ENCODE measurements around the gene SFRP2.

The SFRP2 gene

DNA sequence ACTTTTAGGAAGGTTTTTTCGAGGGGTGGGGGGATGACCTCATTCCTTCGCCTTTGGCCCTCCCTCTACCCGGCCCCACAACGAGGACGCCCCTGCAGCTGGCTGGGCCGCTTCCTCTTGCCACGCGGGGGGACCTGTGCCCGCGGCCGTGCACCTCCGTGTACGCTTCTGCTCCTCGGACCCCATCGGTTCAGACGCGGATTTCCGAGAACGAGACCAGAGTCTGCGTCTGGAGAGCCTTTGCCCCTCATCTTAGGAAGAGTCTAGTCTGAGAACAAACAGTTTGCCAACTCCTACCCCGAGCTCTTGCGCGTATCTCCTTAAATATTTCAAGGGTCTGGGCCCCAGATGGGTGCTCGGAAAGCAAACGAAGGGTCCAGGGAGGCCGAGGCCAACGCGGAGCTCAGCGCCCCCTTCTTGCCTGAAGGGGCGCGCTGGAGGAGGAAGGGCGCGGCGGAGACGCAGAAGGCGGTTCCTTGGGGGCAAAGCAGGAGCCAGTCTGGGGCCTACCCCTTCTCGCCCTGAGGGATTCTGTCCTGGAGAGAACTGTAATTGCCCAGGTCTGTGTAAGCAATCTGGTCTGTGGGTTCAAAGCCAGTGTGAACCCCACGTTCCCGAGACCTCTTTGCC is 3.9 kb upstream of the SFRP2 start:
- DNase-seq = no peak

DNA sequence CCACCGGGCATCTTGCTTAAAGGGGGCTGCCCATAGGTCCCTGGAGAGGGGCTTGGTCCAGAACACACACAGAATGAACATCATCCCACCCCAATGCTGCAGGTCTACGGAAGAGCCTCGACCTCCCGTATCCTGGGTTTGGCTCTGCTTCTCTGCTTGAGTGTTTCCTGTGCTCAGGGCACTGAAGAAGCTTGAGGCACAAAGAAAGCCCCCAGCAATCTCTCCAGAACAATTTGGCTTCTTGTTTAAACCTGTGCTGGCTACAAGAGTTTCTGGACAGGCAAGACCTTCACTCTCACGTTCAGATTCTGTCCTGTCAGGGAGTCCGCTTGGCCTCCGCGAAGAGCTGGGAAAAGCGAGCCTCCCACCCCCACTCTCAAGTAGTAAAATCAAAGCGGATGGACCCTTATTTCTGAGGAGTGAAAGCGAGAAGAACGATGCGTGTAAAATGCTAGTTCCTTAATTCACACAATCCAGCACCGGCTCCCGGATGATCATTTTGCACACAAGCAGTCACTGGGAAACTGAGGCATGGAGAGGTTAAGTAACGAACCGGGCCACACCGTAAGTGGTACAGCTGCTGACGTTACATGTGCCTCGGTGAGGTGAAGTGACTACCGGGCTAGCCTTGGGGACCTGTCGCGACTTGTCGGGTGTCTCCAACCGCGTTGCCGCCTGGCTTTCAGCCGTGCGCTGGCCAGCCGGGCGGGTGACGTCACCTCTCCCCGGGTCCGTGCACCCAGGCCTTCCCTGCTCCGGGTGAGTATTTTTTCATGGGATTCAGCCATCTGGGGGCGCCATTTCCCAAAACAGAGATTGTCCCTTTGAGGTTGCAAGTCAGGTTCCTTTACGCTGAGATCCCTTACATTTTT is 3.1 kb upstream of the SFRP2 start:
- no peak for DNase-seq

DNA sequence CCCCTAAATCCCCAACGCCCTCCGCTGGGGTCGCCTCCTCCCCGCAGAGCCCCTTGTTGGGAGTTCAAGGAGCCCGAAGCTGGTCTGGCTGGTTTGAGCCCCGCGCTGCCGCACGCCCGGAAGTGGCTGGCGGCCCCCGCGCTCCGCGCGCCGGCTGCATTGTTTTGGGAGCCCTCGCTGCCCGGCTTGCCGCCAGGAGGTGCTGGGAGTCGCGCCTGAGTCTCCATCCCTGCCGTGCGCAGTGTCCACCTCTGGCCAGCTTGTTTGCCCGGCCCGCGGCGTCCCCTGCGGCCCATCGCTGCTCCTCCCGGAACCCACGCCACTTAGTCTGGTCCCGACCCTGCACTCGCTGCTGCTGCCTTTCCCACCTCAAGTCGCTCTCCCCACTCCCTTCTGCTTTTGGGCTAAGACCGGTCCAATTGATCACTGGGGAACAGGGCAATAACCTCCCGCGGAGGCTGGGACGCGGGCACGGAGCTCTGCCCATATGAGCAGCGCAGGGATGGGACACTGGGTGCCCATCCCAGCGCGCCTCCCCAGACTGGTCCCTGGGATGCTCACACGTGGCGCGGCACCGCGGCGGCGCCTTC is 2.2 kb upstream of the SFRP2 start:
- DNase-seq = no peak

DNA sequence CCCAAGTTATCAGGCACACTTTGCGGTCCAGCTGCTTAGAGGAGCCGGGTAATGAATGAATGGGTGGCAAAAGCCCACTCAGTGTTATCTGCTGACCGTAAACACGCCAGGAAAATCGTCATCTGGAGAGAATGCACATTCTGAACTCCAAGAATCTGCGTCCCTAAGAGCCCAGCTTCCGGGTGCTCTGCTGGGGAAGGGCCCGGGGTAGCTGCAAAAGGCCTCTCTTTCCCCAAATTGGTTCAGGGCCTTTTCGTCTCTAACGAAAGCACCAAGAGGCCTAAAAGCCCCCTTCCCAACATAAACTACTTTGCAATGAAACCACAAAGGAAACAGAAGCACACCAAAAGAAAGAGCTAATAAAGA is 1.6 kb upstream of the SFRP2 start:
- no peak for DNase-seq

DNA sequence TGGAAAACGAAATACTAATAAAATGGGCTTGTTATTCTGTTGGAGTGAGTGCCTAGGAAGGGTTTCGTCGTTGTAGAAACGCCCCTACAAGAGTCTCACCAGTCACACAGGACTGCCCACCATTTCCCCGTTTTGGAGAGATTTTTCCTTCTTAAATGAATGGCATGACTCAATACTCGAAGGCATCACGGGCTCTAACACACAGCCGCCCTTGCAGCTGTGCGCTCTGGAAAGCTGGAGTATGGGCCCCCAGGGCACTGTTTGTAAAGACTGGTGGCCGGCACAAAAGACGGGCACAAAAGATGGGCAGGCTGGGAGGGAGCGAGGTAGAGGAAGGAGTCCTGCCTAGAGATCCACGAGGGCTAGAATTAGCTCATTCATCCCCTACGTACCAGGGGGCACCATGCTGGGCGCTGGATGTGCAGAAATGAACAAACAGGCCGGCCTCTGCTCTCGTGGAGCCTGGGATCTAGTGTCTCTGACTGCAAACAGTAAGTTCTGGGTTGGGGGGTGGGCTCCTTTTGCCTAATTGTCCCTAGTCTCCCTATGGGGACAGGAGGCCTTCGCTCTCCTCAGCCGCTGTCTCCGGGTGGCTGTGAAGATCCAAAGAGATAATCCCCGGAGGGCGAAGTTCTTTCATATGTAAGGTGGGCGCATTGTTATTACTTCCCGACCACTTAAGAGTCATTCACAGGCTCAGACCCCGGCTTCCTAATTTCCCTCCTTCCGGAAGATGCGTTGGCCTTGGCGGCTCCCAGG is 1.0 kb upstream of the SFRP2 start:
- no peak for DNase-seq

DNA sequence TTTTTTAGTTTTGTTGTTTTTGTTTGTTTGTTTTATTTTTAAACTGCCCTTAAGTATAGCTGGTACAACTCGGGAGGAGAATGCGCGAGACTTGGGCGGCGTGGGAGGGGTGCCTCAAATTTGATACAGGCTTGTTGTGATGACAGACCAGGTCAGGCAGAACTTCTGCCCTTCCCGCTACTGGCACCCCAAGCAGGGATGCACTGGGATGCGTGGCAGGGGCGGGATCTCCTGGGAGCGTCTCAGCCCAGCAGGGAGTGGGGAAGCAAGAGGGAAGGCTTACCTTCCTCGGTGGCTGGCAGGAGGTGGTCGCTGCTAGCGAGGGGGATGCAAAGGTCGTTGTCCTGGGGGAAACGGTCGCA is 851 bp downstream of the SFRP2 start:
- DNase-seq = no peak

DNA sequence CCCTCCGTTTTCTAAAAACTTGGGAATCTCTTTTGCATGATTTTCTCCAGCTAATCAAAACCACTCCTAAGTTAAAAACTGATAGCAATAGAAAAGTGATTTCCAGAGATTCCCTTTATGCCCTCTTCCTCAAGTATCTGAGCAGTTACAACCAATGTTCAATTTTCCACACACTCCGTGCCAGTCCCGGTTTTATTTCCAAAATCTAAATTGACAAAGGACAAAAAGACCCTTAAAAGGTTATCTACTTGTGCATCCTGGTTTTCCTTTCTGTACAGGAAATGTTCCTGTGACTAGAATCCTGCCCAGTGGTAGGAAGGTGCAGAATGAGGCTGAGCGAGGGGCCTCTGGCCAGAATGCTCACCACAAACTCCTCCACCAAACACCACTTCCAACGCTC is 1.3 kb downstream of the SFRP2 start:
- no peak for DNase-seq

DNA sequence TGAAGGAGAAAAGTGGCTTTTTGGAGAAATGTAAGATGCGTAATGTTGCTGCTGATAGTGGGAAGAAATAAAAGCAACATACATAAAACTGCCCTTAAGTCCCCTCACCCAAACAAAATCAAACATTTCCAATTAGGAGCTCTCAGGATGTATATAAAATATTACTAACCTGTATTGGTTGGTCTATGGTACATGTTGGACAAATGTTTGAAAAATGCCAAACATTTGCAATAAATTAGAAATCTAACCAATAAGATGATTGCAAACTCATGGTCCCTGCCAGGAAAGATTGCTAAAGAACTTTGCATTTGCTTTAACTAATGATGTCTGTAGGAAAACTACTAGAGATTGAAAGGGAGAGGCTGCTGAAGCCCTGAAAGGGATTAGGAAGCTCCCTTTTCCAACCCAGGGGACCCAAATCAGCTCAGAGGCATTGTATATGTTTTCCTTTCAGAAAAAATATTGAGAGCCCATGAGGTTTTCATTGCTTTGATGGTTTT is 1.8 kb downstream of the SFRP2 start:
- no peak for DNase-seq

DNA sequence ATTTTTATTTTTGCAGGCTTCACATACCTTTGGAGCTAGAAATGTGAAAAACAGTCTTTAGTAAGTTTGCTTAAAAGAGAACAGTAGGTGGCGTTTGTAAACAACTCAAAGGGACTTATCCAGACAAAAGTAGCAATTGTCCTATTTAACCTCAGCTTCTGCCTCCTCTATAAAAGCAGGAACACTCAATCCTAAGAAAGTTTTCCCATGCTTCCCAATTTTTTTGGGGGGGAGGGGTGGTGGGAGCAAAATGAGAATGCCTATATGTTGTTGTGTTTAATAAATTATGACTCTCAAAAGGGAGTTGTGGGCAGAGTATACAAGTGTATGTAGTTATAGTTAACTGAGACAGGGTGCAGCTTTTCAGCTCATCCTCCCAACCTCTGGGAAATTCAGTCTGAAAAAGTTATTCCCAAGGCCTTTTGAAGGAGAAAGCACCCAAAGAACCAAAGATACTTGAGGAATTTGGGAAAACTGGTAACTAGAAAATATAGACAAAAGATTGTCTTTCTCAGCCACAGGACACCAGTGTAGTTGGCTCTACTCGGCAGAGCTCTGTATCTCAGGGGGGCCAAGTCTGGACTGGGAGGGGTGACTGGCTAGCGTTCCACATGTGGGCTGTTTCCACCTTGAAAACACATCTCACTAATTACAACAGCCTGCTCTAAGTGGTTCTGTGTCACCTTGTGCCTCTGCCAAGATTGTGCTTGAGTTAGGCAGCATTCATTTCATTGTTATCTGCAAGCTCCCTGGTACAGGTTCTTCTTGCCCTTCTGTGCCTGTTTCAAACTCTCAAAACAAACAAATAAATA is 2.8 kb downstream of the SFRP2 start:
- DNase-seq = no peak

DNA sequence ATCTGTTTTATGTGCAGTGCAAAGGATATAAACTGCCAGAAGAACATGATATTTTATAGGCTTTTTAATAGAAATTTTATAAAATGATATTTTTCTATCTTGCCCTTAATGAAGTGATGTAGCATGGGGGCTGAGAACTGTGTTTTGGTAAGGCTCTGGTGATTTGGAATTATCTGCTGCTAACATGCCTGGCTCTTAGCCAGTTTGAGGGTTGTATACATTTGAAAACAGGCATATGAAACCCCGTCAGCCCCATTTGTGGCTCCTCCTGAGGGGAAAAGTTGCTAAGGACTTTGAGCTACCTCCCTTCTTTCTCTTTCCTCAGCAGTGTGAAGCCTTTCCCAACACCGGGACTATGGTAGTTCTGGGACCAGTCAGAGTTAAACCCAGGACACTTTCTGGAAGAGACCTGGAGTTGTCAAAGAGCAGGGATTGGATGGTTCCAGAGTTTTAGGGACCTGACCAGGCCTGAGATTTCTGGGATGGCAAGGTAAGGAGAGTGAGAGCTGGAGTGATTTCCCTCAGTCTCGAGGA is 4.7 kb downstream of the SFRP2 start:
- DNase-seq = no peak

DNA sequence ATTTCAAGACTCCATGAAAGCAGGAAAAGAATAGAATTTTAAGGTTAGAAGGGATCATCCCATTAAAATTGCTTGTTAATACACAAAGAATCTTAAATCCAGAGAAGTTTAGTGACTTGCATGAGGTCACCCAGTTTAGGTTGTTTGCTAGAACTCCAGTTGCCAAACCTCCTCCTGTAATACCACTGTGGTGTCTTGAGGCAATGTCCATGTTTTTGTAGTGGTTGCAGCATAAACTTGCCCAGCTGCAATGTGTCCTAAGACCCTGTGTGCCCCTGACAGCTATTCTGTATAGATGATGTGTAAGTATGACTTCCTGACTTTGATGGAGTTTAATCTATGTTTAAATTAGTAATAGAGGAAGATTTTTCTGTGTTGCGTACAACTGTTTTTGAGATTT is 6.3 kb downstream of the SFRP2 start:
- DNase-seq = no peak

DNA sequence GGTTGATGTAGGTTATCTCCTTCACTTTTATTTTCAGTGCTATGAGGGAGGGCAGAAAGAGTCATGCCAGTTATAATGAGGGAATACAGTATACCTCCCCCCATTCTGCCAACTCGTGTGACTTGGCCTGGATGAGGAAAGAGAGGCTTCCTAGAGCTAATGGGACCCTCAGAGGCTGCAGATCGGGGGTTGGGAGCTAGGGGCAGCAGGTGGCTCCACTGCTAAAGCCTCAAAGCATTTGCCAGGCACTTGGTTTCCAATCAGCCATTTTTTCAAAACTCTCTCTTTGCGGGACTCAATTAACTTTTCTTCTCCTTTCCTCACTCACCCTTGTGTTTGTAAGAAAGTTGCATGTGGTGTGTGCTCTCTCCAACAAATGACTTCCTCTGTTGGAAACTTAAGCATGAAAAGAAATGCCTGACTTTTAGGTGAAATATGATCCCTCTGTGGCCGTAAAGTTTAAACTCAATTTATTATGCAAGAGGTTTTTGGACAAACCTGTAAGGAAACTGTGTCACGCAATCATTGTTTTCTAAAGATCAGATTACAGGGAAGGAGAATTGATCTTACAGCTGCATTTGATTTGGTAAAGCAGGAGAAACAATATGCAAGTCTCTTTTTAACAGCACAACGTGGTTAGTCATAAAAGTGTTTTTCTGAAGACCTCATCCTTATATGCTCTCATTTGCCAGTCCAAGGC is 7.0 kb downstream of the SFRP2 start:
- DNase-seq = no peak

DNA sequence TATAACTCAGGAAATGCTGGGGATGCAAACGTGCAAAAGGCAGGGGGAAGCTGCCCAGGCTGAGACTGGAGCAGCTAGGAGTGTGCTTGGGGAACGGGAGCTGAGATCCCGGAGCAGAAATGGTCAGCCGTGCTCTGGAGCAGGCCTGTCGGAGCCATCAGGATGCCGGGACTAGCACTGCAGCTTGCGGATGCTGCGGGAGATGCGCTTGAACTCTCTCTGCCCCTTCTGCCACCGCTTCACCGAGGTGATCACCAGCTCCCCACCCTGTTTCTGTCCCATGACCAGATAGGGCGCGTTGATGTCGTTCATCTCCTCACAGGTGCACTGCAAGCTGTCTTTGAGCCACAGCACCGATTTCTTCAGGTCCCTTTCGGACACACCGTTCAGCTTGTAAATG is 7.6 kb downstream of the SFRP2 start:
- no peak for DNase-seq

DNA sequence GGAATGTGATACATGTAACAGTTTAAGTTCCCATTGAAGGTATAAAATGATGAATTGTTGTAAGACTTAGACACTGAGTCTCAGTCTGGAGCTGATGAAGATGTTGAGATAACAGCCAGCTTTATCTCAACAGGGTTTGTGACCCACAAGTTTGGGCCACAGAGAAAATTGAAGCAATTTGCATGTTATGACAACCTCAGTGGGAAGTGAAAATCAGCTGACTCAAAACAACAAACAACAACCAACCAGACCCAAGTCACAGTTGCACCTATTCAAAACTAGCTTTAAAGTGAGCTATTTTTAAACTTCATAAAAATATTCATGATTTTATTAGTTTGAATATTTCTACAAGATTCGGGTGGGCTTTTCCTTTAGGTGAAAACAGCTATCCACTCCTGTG is 8.0 kb downstream of the SFRP2 start:
- DNase-seq = no peak

DNA sequence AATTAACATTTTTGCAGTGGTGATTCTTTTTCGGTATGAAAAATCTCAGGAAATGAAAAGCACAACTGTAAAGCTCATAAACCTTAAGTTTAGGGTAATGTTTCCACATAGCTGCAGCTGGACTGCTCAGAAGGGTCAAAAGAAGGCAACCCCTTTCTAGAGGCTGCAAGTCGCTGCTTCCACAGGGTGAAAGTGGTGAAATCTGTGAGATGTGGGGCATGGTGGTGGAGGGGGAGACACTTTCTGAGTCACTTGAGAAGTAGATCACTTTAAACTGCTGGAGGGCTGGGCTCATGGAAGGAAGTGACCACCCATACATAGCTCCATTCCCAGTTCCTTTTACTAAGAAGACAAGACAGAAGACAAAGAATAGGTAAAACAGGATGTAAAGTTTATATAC is 8.7 kb downstream of the SFRP2 start:
- DNase-seq = no peak

DNA sequence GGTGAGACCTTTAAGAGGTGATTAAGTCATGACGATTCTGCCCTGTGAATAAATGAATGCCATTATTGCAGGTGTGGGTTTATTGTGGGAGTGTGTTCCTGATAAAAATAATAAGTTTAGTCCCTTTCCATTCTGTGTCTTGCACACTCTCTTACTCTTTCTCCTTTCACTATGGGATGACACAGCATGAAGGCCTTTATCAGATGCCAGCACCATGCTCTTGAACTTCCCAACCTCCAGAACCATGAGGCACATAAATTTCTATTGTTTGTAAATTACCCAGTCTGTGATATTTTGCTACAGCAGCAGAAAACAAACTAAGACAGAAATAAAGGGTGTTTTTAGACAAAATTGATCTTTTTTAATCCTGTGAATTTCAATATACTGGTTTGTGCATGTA is 10.5 kb downstream of the SFRP2 start:
- DNase-seq = no peak

DNA sequence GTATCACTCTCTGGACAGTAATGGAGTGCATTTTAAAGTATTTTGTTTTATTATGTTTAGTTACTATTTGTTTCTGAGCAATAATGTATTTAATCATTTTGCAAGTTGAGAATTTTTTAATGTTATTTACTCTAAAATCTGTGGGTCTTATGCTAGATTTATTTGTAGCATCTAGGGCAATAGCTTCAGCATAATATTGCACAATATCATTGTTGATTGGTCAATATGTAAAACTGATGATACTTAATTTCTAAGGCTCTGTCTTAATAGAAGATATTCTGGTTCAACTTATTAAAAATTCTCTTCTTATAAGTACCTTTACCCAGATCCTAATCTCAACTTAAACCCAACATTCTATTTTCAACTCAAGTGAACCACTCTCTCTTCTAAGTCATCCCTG is 11.5 kb downstream of the SFRP2 start:
- DNase-seq = no peak

DNA sequence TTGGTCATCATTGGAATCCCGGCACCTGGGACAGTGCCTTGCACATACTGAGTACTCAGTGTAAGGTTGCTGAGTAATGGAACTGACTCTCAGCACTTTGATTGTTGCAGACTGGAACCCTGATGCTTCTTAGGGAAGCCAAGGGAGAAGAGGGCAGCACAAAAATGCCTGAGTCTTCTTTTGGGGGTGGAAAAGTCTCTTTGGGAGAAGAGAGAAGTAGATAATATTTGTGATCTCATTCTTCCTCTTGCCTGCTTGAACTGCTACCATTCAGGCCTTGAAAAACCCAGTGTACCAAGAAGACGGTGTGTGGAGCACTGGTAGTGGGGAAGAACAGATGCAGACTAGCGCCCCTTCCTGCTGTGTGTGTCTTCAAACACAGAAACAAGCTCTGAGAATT is 12.3 kb downstream of the SFRP2 start:
- DNase-seq = no peak

DNA sequence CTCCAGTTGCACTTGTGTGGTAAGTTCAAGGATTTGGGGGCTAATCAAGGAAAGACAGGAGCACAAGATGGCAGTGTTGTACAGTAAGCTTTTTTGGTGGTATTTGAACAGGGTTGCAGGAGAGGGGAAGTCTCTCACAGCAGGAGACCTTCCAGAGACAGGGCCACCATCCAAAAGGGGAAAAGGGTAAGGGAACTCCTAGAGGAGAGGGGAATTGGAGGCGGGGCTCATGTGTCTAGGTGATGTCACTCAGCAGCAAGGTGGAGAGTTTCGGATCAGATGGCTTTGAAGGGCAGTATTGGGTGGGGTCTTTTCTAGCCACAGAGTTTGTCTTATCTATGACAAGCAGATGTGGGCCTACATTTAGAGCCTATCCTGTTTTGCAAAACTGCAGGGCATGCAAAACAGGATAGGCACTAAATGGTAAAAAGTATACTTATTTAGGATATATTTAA is 15.6 kb downstream of the SFRP2 start:
- no peak for DNase-seq

DNA sequence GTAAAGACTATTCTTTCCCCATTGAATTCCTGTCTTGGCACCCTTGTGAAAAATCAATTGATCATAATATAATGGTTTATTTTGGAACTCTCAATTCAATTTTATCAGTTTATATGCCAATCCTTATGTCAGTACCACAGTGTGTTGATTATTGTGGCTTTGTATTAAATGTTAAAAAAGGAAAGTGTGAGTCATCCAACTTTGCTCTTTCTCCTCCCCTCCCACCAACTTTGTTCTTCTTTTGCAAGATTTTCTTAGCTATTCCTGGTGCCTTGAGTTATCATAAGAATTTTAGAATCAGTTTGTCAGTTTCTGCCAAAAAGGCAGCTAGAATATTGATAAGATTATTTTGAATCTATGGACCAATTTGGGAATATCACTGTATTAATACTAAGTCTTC is 17.8 kb downstream of the SFRP2 start:
- DNase-seq = no peak

DNA sequence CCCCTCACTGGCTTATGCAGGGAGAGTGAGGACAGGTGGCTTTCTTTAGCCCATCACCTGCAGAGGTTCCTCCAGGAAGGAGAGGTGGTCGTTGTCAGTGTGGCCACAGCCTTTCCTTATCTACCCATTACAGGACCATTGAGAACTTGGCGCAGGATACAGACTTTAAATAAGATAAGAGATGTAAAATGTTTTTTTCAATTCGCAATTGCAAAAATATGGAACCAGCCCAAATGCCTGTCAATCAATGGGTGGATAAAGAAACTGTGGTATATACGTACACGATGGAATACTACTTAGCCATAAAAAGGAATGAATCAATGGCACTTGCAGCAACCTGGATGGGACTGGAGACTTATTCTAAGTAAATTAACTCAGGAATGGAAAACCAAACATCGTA is 22.1 kb downstream of the SFRP2 start:
- no peak for DNase-seq

DNA sequence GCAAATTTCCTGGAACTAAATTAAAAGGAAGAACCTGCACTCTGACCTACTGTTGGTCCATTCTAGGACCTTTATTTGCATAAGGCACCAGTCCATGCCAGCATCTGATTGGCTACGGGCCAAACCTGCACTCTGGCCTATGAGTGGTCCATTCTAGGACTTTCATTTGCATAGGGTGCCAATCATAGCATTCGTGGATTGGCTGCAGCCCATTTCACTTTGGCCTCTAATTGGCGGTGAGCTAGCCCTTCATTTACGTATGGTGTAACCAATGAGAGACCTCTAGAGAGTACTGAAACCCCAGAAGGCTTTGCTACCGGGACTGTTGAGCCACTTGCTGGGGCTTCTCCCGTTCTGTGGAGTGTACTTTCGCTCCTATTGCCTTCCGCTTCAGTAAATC is 23.0 kb downstream of the SFRP2 start:
- DNase-seq = no peak
